ENCODE measurements around the gene MDC1. TPM values are rescaled to one million over a fixed set of nuclear protein-coding genes. Genes with fewer than 3 reads are reported as not detected.
A peak's percentile ranks its signal among the peaks of the same experiment; 100 is the strongest.

The MDC1 gene
- total and polyA plus RNA-seq, 2 of the 13 experiments (the other 11 are each of a cell fraction or from before 2014, with no cell fraction given): 8.4 to 14.0 TPM

- peak; percentile 82 for TF ChIP-seq ZNF691 (CRISPR knock-in tag; IDR thresholded peaks at IDR 0.05; ENCODE audit: borderline replicate concordance, low read depth)
- peak; percentile 97 for TF ChIP-seq ZNF501 (CRISPR knock-in tag; IDR thresholded peaks at IDR 0.05)
- no peak; the same call in none of the 2 replicates for TF ChIP-seq ZNF564 (CRISPR knock-in tag; IDR thresholded peaks at IDR 0.05)
- TF ChIP-seq POLR2A (IDR thresholded peaks at IDR 0.05; ENCODE audit: insufficient read depth in 1 of 2, low read depth in 2 of 2, low read length in 2 of 2): peak; percentile 56 to 70
- peak; percentile 99 for TF ChIP-seq PPARG (CRISPR knock-in tag; conservative IDR thresholded peaks at IDR 0.05)
- TF ChIP-seq MNT (IDR thresholded peaks at IDR 0.05): peak; percentile 44; the same call in 1 of the 2 replicates
- TF ChIP-seq RXRB (CRISPR knock-in tag; IDR thresholded peaks at IDR 0.05; ENCODE audit: borderline replicate concordance): peak; percentile 97
- TF ChIP-seq ARNTL (CRISPR knock-in tag; IDR thresholded peaks at IDR 0.05): peak; percentile 16; the same call in 1 of the 2 replicates
- no peak for TF ChIP-seq ZNF546 (CRISPR knock-in tag; conservative IDR thresholded peaks at IDR 0.05)
- no peak; the same call in 1 of the 2 replicates for TF ChIP-seq BCL3 (CRISPR knock-in tag; IDR thresholded peaks at IDR 0.05)
- TF ChIP-seq ZNF432 (CRISPR knock-in tag; IDR thresholded peaks at IDR 0.05; ENCODE audit: borderline replicate concordance): no peak
- peak; percentile 66; the same call in 1 of the 2 replicates for TF ChIP-seq PRMT3 (CRISPR knock-in tag; IDR thresholded peaks at IDR 0.05; ENCODE audit: borderline replicate concordance, low read depth)
- TF ChIP-seq NR3C1 (CRISPR knock-in tag; IDR thresholded peaks at IDR 0.05): no peak
- no peak for TF ChIP-seq ZNF251 (CRISPR knock-in tag; IDR thresholded peaks at IDR 0.05)
- TF ChIP-seq ZMYM2 (CRISPR knock-in tag; IDR thresholded peaks at IDR 0.05): peak; percentile 54; the same call in 1 of the 2 replicates
- peak; percentile 77 for TF ChIP-seq ATF2 (CRISPR knock-in tag; IDR thresholded peaks at IDR 0.05)
- no peak for TF ChIP-seq DBP (CRISPR knock-in tag; IDR thresholded peaks at IDR 0.05; ENCODE audit: not compliant biosample characterization)
- peak; percentile 67 for TF ChIP-seq KDM2A (CRISPR knock-in tag; IDR thresholded peaks at IDR 0.05; ENCODE audit: borderline replicate concordance, low read depth)
- no peak for TF ChIP-seq SMARCC2 (IDR thresholded peaks at IDR 0.05)
Measured at GRCh38 chr6:30763618-30764489, 46.8 kb upstream of the MDC1 start (continued).

Data from HepG2 (cell line).